GM12872 (cell line): ENCODE data around the gene SLC25A47.

Source experiments
- TF ChIP-seq, protein P1 (sequence below): IDR thresholded peaks from 3 replicates; pipeline ENCODE4 v1.5.1; 2011; ENCODE audit warnings: low read depth, mild to moderate bottlenecking, low read length, moderate library complexity; ENCODE audit not compliant: insufficient read depth

SLC25A47 gene

DNA sequence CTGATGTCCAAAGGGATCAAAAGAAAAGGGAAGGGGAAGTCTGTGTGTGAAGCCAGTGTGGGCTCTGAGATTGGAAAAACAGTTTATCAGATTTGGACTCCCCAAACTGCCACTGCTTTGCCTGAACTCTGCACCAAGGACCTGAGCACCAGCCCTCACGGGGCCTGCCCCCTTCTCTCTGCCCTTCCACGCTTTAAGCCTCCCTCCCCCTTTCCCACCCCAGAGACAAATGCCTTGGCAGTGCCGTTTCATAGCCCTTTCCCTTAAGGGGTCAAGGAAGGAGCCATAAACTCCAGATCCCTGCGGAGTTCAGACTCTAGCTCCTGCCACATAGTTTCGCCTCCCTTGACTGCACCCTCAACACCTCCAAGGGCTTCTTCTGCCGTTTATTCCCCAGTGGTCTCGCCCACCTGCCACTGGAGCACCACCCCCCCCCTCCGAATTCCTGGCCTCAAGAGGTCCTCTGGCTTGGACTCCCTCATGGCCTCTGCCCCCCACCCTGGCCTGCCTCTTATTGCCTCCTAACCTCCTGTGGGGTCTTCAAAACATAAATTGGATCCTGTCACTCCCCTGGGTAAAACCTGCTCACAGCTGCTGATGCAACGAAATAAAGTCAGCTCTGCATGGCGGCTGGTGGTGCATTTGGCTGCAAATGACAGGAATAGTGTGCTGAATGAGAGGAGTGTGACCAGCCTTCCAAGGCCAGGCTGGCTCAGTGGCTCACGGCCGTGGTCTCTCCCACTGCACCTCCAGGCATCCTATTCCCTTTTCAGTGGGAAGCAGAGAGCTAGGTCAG is 35.7 kb upstream of the SLC25A47 start:
- TF ChIP-seq, protein P1, sequence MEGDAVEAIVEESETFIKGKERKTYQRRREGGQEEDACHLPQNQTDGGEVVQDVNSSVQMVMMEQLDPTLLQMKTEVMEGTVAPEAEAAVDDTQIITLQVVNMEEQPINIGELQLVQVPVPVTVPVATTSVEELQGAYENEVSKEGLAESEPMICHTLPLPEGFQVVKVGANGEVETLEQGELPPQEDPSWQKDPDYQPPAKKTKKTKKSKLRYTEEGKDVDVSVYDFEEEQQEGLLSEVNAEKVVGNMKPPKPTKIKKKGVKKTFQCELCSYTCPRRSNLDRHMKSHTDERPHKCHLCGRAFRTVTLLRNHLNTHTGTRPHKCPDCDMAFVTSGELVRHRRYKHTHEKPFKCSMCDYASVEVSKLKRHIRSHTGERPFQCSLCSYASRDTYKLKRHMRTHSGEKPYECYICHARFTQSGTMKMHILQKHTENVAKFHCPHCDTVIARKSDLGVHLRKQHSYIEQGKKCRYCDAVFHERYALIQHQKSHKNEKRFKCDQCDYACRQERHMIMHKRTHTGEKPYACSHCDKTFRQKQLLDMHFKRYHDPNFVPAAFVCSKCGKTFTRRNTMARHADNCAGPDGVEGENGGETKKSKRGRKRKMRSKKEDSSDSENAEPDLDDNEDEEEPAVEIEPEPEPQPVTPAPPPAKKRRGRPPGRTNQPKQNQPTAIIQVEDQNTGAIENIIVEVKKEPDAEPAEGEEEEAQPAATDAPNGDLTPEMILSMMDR = no peak

DNA sequence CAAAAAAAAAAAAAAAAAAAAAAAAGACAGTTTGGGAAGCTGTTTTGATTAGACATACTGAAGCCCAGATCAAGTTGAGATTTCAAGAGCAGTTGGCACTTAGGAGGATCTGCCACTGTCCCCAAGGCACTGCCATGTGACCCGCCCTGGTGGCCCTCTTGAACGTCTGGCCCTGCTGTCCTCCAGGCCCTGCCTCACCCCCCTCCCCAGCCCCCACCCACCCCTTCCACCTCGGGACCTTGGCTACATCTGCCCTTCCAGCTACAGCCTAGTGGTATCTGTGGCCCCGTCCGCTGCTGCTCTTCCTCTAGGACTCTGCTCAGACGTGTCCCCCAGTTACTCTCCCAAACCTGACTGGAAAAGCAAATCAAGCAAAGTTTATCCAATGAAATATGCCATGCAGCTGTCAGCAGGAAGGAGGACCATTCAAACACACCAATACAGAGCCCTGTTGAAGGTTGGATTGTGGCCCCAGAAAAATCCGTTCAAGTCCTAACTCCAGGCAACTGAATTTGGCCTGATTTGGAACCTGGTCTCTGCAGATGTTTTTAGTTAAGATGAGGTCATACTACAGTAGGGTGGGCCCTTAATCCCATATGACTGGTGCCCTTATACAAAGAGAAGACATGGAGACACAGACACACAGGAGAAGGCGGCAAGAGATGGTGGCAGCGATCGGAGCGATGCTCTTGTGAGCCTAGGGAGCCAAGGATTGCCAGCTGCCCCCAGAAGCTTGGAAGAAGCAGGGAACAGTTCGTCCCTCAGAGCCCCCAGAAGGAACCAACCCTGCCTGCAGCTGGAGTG is 34.6 kb upstream of the SLC25A47 start:
- TF ChIP-seq, protein P1 = no peak

DNA sequence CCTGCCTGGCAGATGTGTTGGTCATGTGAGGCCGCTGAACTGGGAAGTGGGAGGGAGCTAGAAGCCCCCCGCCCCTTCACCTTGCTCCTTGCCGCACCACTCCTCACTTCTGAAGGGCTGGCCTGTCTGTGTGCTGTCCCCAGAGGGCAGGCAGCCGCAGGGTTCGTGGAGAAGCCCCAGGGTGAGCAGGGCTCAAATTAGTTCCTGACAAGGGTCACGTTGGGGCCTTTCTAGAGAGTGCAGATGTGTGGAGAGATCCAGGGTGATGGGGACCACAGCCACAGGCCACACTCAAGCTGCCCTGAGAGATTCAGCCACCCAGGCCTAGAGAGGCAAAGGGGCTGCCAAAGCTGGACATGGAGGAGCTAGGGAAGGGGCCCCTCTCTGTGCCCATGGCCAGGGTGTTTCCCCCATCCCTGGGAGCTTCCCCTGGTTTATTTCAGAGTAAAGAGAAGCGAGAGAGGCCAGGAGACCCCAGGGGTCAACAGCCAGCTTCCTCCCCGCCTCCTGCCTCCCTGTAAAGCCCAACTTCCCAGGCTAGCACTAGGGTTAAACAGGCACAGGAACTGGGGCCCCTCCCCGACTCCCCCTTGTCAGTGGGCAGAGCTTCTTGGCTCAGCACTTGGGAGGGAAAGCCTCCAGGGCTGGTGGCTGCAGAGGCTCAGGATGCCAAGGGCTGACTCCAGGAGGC is 33.1 kb upstream of the SLC25A47 start:
- TF ChIP-seq, protein P1 = no peak

DNA sequence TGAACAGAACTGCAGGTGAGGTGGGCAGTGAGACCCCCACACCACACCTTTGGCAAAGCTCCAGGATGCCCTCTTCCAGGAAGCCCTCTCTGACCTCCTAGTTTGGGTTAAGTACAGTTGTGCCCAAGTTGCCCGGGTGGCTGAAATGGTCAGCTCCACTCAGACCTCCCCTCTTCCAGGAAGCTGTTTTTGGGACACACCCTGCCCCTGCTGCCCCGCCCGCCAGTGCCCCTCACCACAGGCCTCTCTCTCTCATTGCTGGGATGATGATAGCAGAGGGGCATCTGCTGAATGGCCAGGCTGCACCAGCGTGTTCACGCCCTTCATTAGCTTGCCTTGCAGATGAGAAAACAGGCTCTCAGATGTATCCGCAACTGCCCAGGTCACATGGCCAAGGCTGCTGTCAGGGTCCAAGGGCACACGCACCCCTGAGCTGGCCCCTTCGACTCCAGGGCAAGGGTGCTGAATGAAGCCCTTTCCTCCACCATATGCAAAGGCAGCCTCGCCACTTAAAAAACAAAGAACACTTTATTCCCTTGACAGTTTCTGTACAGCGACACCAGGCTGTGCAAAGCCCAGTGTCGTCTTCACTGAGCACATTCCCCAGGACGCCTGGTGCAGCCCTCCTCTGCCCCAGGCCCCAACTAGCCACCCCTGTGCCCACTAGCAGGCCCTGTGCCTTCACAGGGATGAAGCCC is 32.4 kb upstream of the SLC25A47 start:
- TF ChIP-seq, protein P1 = no peak

DNA sequence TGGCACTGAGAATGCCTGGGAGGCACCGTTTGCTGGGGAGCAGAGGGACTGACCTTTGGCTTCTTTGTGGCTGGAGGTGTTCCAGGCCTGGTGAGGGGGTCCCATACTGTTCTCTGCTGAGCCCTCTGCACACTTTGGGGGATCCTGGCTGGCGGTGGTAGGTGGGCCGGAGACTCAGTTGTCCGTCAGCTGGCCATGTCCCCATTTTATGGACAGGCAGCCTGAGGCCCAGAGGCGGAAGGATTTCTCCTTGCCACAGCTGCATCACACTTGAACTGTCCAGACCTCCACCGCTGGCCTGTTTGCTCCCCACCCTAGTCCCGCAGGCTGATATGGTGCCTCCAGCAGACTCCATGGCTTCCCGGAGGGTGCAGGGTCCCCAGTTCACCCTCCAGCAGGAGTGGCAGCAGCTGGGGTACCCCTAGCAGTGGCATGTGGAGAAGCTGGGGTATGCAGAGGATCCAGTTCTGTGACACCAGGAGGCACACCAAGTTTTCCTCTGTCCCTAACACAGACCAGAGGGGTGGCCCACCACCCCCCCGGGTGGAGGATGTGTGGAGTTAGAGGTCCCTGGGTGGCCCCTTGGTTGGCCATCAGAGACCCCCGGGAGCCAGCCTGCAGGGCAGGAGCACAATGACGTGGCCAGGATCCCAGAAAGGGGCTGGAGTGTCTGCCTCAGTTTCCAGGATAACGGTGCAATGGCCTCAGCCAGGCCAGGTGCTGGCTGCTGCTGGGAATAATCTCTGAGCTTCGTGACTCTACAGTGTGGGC is 31.6 kb upstream of the SLC25A47 start:
- TF ChIP-seq, protein P1 = no peak

DNA sequence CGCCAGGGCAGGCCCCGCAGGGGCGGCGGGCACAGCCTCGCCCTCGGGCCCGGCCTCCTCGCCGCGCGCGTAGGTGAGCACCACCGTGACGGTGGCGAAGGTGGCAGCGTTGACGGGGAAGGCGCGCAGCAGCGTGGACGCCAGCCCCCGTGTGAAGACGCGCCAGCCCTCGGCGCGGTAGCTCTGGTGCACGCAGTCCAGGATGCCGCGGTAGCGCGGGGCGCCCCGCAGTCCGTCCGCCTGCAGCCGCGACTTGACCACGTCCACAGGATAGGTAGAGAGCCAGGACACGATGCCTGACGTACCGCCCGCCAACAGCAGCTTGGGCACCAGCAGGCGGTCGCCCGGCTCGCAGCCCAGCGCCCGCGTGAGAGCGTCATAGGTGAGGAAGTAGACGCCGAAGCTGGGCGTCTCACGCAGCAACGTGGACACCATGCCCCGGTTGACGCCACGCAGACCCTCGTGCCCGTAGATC is 30.8 kb upstream of the SLC25A47 start:
- TF ChIP-seq, protein P1 = no peak
